SK-N-SH (cell line): ENCODE data around the gene TMEM165. TPM values are rescaled to one million over a fixed set of nuclear protein-coding genes. Genes with fewer than 3 reads are reported as not detected.
"Not testable (repeated sequence)": the region's sequence is repeated elsewhere in the genome, so short reads cannot be mapped to it uniquely, and the experiment has no call there.

Source experiments
- CTCF ChIA-PET: fragments of 300-600, 350-600 bp; formaldehyde crosslinking; extraction: SDS; loops from one replicate; lab custom pipeline; 2021; lab: Yijun Ruan, JAX
- POLR2A ChIA-PET: fragments of 350-600 bp; sonication (Branson Sonifier 250); formaldehyde crosslinking; extraction: SDS; loops from one replicate; lab custom pipeline; 2020; ENCODE audit warnings: antibody characterized with exemption, inconsistent platforms; lab: Yijun Ruan, JAX
- DNase-seq: peaks from one replicate; pipeline ENCODE4 v3.0.0; 2012
- H2AFZ ChIP-seq: fragments of 200-600 bp; sonication (generic); 2 replicates; pipeline ENCODE4 v1.8.1; 2016; ENCODE audit warnings: antibody characterized with exemption, mild to moderate bottlenecking, low read depth
- H3F3A ChIP-seq: fragments of 200-600 bp; sonication (generic); replicated peaks from 2 replicates; pipeline ENCODE3; 2016; ENCODE audit warnings: antibody characterized with exemption, mild to moderate bottlenecking; ENCODE audit not compliant: insufficient read depth
- H3K27ac ChIP-seq, 2 experiments: fragments of 200-500 bp in 1 of 2; fragments of 200-600 bp in 1 of 2; sonication (Bioruptor generic) in 1 of 2; sonication (generic), shearing (Covaris generic) in 1 of 2; 2 replicates each; pipeline versions ENCODE4 v1.5.1 to v1.6.1; 2014 to 2016; ENCODE audit warnings: low read depth in 2 of 2, inconsistent platforms in 1 of 2, low read length in 1 of 2, mild to moderate bottlenecking in 1 of 2, mixed read lengths in 1 of 2
- H3K27me3 ChIP-seq: fragments of 200-600 bp; sonication (generic), shearing (Covaris generic); 2 replicates; pipeline ENCODE4 v1.6.1; 2016; ENCODE audit warnings: mixed run types; ENCODE audit not compliant: insufficient read depth
- H3K36me3 ChIP-seq, 2 experiments: fragments of 200-500 bp in 1 of 2; fragments of 200-600 bp in 1 of 2; sonication (Bioruptor generic) in 1 of 2; sonication (generic) in 1 of 2; replicated peaks in 1 of 2; 2 replicates each; pipeline versions ENCODE3 to v1.5.1; 2014 to 2016; ENCODE audit warnings: low read length in 1 of 2, mild to moderate bottlenecking in 1 of 2; ENCODE audit not compliant: insufficient read depth in 2 of 2, control insufficient read depth in 1 of 2
- H3K4me1 ChIP-seq, 2 experiments: fragments of 200-500 bp in 1 of 2; fragments of 200-600 bp in 1 of 2; sonication (Bioruptor generic) in 1 of 2; sonication (generic), shearing (Covaris generic) in 1 of 2; 2 replicates each; pipeline versions ENCODE4 v1.5.1 to v1.6.1; 2014 to 2016; ENCODE audit warnings: low read depth in 1 of 2, low read length in 1 of 2, mixed run types in 1 of 2; ENCODE audit not compliant: insufficient read depth in 2 of 2, control insufficient read depth in 1 of 2
- H3K4me2 ChIP-seq: fragments of 200-600 bp; sonication (generic), shearing (Covaris generic); 2 replicates; pipeline ENCODE4 v1.6.1; 2017; ENCODE audit warnings: mixed run types
- H3K4me3 ChIP-seq, 2 experiments: fragments of 200-500 bp in 1 of 2; fragments of 200-600 bp in 1 of 2; sonication (Bioruptor generic) in 1 of 2; sonication (generic), shearing (Covaris generic) in 1 of 2; 2 replicates each; pipeline versions ENCODE4 v1.5.1 to v1.8.1; 2014 to 2016; ENCODE audit warnings: low read depth in 2 of 2, inconsistent platforms in 1 of 2, low read length in 1 of 2, mild to moderate bottlenecking in 1 of 2, mixed read lengths in 1 of 2, moderate library complexity in 1 of 2
- H3K79me2 ChIP-seq: fragments of 200-600 bp; sonication (generic); 2 replicates; pipeline ENCODE4 v1.8.1; 2017; ENCODE audit warnings: mild to moderate bottlenecking; ENCODE audit not compliant: insufficient read depth
- H3K9ac ChIP-seq: fragments of 200-600 bp; sonication (generic); 2 replicates; pipeline ENCODE4 v1.6.1; 2017; ENCODE audit warnings: mixed run types
- H3K9me2 ChIP-seq: fragments of 200-600 bp; sonication (generic); 2 replicates; pipeline ENCODE4 v1.6.1; 2017; ENCODE audit warnings: mixed run types
- H3K9me3 ChIP-seq: fragments of 200-600 bp; sonication (generic); 2 replicates; pipeline ENCODE4 v1.6.1; 2017; ENCODE audit warnings: mixed run types, mild to moderate bottlenecking, moderate library complexity
- H4K20me1 ChIP-seq: fragments of 200-600 bp; sonication (generic); 2 replicates; pipeline ENCODE4 v1.6.1; 2017; ENCODE audit warnings: mild to moderate bottlenecking, mixed run types; ENCODE audit not compliant: insufficient read depth
- EP300 ChIP-seq, 2 experiments: IDR thresholded peaks; 2 replicates each; pipeline versions ENCODE4 v1.4.0 to v1.6.1; 2012; ENCODE audit warnings: borderline replicate concordance in 1 of 2, low read depth in 1 of 2, low read length in 1 of 2
- EZH2phosphoT487 ChIP-seq: fragments of 200-600 bp; sonication (generic); IDR thresholded peaks from 2 replicates; pipeline ENCODE4 v1.6.1; 2017; ENCODE audit warnings: low read depth, mixed run types, mild to moderate bottlenecking, antibody characterized with exemption, moderate library complexity, borderline replicate concordance
- FOSL2 ChIP-seq: IDR thresholded peaks from 2 replicates; pipeline ENCODE4 v1.4.0; 2012; ENCODE audit warnings: low read depth, mild to moderate bottlenecking, moderate library complexity, borderline replicate concordance
- FOXJ3 ChIP-seq: sonication (generic); formaldehyde crosslinking; IDR thresholded peaks from 2 replicates; pipeline ENCODE4 v1.5.1; 2020; ENCODE audit warnings: mild to moderate bottlenecking, missing genetic modification reagents
- GABPA ChIP-seq: IDR thresholded peaks from 2 replicates; pipeline ENCODE4 v1.4.0; 2012; ENCODE audit warnings: low read depth, mild to moderate bottlenecking
- JUND ChIP-seq: IDR thresholded peaks from 2 replicates; pipeline ENCODE4 v1.4.0; 2012
- MXI1 ChIP-seq: IDR thresholded peaks from 2 replicates; pipeline ENCODE4 v1.6.1; 2012; ENCODE audit warnings: mild to moderate bottlenecking, low read depth, low read length, improper control_type of control experiment
- RAD21 ChIP-seq: IDR thresholded peaks from 2 replicates; pipeline ENCODE4 v1.6.1; 2012; ENCODE audit warnings: mild to moderate bottlenecking, low read length
- RFX5 ChIP-seq: IDR thresholded peaks from 2 replicates; pipeline ENCODE4 v1.6.1; 2012; ENCODE audit warnings: mild to moderate bottlenecking, improper control_type of control experiment, low read length
- RXRA ChIP-seq: IDR thresholded peaks from 2 replicates; pipeline ENCODE4 v1.4.0; 2012; ENCODE audit warnings: low read depth, mild to moderate bottlenecking, borderline replicate concordance
- SIN3A ChIP-seq: IDR thresholded peaks from 2 replicates; pipeline ENCODE4 v1.6.1; 2012; ENCODE audit warnings: low read depth, mild to moderate bottlenecking, low read length, moderate library complexity, borderline replicate concordance
- SMC3 ChIP-seq: IDR thresholded peaks from 2 replicates; pipeline ENCODE4 v1.6.1; 2012; ENCODE audit warnings: low read depth, low read length, improper control_type of control experiment
- TAF1 ChIP-seq: IDR thresholded peaks from 2 replicates; pipeline ENCODE4 v1.6.1; 2012; ENCODE audit warnings: low read depth, mild to moderate bottlenecking, low read length, moderate library complexity, borderline replicate concordance
- TCF12 ChIP-seq: IDR thresholded peaks from 2 replicates; pipeline ENCODE4 v1.4.0; 2012
- TEAD4 ChIP-seq: IDR thresholded peaks from 2 replicates; pipeline ENCODE4 v1.4.0; 2012; ENCODE audit warnings: mild to moderate bottlenecking, borderline replicate concordance; ENCODE audit not compliant: insufficient read depth
- USF2 ChIP-seq: fragments of 150-350 bp; IDR thresholded peaks from 2 replicates; pipeline ENCODE4 v1.6.1; 2017; ENCODE audit warnings: antibody characterized with exemption, low read length, low read depth, borderline replicate concordance
- YY1 ChIP-seq: IDR thresholded peaks from 2 replicates; pipeline ENCODE4 v1.4.0; 2012; ENCODE audit warnings: low read depth, mild to moderate bottlenecking
- WGBS: methylation state at CpG from one replicate; pipeline ENCODE4 v1.1.6; 2017; ENCODE audit warnings: low lambda C conversion rate; 5-methylcytosine and 5-hydroxymethylcytosine counted together
- polyA plus RNA-seq, 3 experiments: library from polyadenylated mRNA; depleted of rRNA; stranded (reverse); fragments of >200 nt; gene quantifications; 2 replicates each; pipeline ENCODE4 v1.2.3, GENCODE V29; 2012
- TF ChIP-seq, protein P1 (sequence below): fragments of 150-350 bp; IDR thresholded peaks from 2 replicates; pipeline ENCODE4 v1.6.1; 2016; ENCODE audit warnings: mild to moderate bottlenecking, low read depth, low read length
- TF ChIP-seq, protein P2 (sequence below): IDR thresholded peaks from 2 replicates; pipeline ENCODE4 v1.4.0; 2012; ENCODE audit warnings: low read depth
- TF ChIP-seq, protein P3 (sequence below): IDR thresholded peaks from 2 replicates; pipeline ENCODE4; 2012
- TF ChIP-seq, protein P4 (sequence below): fragments of 200-600 bp; sonication (generic); IDR thresholded peaks from 2 replicates; pipeline ENCODE4 v1.6.1; 2017; ENCODE audit warnings: antibody characterized with exemption, mild to moderate bottlenecking, moderate library complexity
- TF ChIP-seq, protein P5 (sequence below): IDR thresholded peaks from 2 replicates; pipeline ENCODE4 v1.4.0; 2012; ENCODE audit warnings: low read depth, borderline replicate concordance

Gene TMEM165
- polyA plus RNA-seq, 1 of the 3 experiments (the other 2 are of a cell fraction), result 58.6 TPM

DNA sequence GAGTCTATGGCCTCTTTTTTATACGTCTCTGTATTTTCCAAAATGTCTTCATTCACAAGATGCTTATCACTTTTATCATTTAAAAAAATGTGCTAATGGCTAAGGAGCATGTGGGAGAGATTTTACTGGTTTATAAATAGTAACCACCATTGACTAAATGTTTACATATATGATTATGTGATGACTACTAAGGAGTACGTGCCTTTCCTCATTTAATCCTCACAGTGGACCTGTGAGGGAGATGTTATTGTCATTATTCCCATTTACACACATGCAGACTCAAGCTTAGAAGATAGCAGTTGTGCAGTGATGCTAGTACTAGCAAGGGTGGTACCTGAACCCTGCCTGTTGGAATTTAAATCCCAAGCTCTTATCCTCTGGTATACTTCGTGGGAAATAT lies 47.3 kb upstream of the TMEM165 start (continued):
- TF ChIP-seq SMC3 (no peak), TEAD4 (no peak), TAF1 (no peak), RXRA (no peak), RAD21 (no peak), USF2 (no peak)
- TF ChIP-seq, protein P1, sequence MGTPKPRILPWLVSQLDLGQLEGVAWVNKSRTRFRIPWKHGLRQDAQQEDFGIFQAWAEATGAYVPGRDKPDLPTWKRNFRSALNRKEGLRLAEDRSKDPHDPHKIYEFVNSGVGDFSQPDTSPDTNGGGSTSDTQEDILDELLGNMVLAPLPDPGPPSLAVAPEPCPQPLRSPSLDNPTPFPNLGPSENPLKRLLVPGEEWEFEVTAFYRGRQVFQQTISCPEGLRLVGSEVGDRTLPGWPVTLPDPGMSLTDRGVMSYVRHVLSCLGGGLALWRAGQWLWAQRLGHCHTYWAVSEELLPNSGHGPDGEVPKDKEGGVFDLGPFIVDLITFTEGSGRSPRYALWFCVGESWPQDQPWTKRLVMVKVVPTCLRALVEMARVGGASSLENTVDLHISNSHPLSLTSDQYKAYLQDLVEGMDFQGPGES, result no peak
- TF ChIP-seq, protein P2, sequence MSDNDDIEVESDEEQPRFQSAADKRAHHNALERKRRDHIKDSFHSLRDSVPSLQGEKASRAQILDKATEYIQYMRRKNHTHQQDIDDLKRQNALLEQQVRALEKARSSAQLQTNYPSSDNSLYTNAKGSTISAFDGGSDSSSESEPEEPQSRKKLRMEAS, result no peak

DNA sequence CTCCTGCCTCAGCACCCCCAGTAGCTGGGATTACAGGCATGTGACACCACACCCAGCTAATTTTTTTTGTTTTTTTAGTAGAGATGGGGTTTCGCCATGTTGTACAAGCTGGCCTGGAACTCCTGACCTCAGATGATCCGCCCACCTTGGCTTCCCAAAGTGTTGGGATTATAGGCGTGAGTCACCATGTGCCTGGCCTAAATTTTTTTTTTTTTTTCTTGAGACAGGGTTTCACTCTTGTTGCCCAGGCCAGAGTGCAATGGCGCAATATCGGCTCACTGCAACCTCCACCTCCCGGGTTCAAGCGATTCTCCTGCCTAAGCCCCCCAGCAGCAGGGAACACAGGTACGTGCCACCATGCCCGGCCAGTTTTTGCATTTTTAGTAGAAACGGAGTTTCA lies 44.9 kb upstream of the TMEM165 start:
- H4K20me1 ChIP-seq, H3F3A ChIP-seq, POLR2A ChIA-PET, H3K27ac ChIP-seq, H3K27me3 ChIP-seq, H3K79me2 ChIP-seq, H3K4me1 ChIP-seq, H3K36me3 ChIP-seq, H3K9me3 ChIP-seq, H3K9ac ChIP-seq, H3K4me3 ChIP-seq, H2AFZ ChIP-seq, CTCF ChIA-PET, H3K4me2 ChIP-seq, DNase-seq, H3K9me2 ChIP-seq: not testable (repeated sequence)
- 95% methylated on average over 10 of the region's 10 CpGs for WGBS

DNA sequence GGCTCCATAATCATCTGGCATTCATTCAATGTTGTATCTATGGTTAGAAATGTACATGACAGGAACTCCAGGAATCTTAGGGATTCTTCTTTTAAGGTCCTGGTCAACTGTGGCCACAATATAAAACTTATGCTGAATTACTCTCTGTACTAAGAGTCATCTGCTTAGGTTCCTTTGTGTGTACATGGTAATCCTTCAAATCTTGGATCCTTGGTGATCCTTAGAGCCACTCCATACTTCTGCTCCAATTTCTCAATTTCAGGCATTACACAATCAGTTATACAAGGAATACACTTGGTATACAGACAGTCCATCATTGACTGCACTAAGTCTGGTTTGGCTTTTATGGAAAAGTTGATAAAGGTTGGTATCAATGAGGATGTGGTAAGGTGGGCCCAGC lies 43.9 kb upstream of the TMEM165 start:
- no peaks in the 10 kb centered on the region for H4K20me1 ChIP-seq
- no peak overlapping the region for H3K4me2 ChIP-seq
- no peak overlapping the region for H2AFZ ChIP-seq
- H3K9me2 ChIP-seq, result no peaks in the 10 kb centered on the region
- H3K9me3 ChIP-seq, result no peaks in the 10 kb centered on the region
- no peaks in the 10 kb centered on the region for H3F3A ChIP-seq
- H3K36me3 ChIP-seq, result no peaks in the 10 kb centered on the region
- H3K4me1 ChIP-seq, result peaks cover 2% of the 10 kb centered on the region in 2 experiments; a peak in 2 of 4 replicates
- peaks cover 6% of the 10 kb centered on the region; the same call in 1 of the 2 replicates for H3K79me2 ChIP-seq
- no peak overlapping the region for H3K9ac ChIP-seq
- CTCF ChIA-PET, result no interaction called here
- no peak overlapping the region for H3K4me3 ChIP-seq
- DNase-seq, result no peak
- POLR2A ChIA-PET, result no interaction called here
- H3K27ac ChIP-seq, result no peak overlapping the region
- no peaks in the 10 kb centered on the region for H3K27me3 ChIP-seq
- TF ChIP-seq FOSL2 (no peak), TAF1 (no peak), TCF12 (no peak), RAD21 (no peak), GABPA (no peak), YY1 (no peak), RFX5 (no peak), SIN3A (no peak), MXI1 (no peak), EZH2phosphoT487 (no peak), JUND (no peak), EP300 (IDR thresholded peaks at IDR 0.05; ENCODE audit: borderline replicate concordance in 1 of 2, low read depth in 1 of 2, low read length in 1 of 2) (no peak), FOXJ3 (CRISPR knock-in tag) (no peak)
- TF ChIP-seq, protein P3, sequence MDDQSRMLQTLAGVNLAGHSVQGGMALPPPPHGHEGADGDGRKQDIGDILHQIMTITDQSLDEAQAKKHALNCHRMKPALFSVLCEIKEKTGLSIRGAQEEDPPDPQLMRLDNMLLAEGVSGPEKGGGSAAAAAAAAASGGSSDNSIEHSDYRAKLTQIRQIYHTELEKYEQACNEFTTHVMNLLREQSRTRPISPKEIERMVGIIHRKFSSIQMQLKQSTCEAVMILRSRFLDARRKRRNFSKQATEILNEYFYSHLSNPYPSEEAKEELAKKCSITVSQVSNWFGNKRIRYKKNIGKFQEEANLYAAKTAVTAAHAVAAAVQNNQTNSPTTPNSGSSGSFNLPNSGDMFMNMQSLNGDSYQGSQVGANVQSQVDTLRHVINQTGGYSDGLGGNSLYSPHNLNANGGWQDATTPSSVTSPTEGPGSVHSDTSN, result no peak
- TF ChIP-seq, protein P4, sequence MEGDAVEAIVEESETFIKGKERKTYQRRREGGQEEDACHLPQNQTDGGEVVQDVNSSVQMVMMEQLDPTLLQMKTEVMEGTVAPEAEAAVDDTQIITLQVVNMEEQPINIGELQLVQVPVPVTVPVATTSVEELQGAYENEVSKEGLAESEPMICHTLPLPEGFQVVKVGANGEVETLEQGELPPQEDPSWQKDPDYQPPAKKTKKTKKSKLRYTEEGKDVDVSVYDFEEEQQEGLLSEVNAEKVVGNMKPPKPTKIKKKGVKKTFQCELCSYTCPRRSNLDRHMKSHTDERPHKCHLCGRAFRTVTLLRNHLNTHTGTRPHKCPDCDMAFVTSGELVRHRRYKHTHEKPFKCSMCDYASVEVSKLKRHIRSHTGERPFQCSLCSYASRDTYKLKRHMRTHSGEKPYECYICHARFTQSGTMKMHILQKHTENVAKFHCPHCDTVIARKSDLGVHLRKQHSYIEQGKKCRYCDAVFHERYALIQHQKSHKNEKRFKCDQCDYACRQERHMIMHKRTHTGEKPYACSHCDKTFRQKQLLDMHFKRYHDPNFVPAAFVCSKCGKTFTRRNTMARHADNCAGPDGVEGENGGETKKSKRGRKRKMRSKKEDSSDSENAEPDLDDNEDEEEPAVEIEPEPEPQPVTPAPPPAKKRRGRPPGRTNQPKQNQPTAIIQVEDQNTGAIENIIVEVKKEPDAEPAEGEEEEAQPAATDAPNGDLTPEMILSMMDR, result no peak
- TF ChIP-seq, protein P5, sequence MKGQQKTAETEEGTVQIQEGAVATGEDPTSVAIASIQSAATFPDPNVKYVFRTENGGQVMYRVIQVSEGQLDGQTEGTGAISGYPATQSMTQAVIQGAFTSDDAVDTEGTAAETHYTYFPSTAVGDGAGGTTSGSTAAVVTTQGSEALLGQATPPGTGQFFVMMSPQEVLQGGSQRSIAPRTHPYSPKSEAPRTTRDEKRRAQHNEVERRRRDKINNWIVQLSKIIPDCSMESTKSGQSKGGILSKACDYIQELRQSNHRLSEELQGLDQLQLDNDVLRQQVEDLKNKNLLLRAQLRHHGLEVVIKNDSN, result no peak
